Stimulated activated CD4-positive, alpha-beta T cell treated with anti-CD3 and anti-CD28 coated beads, Interleukin-1b, Interleukin-23, amount 100 ng/mL, for 1 hour (primary cell): ENCODE measurements around the gene ROR1.
"Not testable (repeated sequence)": the region's sequence is repeated elsewhere in the genome, so short reads cannot be mapped to it uniquely, and the experiment has no call there.

Experiments
- DNase-seq, 2 donors: peaks; one replicate each; pipeline ENCODE4 v3.0.0-alpha.2; 2020; ENCODE audit warnings: low read depth in 2 of 2

The ROR1 gene

DNA sequence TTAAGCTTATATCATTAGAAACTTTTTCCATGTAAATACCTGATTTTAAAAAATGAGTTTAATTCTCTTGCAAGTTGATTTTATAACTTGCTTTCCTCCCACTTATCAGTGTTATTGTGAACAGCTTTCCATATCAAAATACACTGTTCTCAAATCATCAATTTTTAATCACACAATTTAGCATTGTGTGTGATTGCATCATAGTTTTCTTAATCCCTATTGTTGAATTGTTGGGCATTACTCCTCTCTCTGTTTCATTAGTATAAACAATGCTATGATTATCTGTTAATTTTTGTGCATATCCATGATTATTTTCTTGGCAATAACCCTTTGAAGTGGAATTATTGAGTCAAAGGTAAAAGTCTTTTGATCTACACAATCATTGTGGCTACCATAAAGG lies 48.7 kb downstream of the ROR1 start:
- DNase-seq = no peak

DNA sequence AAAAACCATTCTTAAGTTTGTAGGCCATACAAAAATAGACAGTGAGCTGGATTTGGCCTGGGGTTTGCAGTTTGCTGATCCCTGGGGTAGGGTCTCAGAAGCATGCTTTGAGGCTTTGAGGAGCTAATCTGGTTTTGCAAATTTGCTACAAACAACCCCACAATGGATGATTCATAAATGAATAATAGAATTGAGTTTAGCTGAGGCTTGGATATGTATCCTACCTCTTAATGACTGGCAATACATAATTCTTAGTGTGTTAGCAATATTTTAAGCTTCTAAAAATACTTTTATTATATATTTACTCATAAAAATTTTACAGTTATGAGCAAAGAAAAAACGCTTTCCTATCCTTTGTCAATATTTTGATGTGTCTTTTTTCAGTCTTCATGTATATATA lies 50.6 kb downstream of the ROR1 start:
- no peak for DNase-seq

DNA sequence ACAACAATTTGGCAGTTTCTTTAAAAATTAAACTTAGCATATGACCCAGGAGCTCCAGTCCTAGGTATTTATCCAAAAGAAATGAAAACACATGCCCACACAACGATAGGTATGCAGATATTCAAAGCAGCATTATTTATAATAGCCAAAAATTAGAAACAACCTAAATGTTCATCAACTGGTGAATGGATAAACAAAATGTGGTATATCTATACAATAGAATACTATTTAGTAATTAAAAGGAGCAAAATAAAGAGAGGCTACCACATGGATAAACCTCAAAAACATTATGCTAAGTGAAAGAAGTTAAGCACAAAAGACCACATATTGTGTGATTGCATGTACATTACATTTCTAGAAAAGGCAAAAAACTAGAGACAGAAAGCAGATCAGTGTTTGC lies 51.3 kb downstream of the ROR1 start:
- DNase-seq = no peak

DNA sequence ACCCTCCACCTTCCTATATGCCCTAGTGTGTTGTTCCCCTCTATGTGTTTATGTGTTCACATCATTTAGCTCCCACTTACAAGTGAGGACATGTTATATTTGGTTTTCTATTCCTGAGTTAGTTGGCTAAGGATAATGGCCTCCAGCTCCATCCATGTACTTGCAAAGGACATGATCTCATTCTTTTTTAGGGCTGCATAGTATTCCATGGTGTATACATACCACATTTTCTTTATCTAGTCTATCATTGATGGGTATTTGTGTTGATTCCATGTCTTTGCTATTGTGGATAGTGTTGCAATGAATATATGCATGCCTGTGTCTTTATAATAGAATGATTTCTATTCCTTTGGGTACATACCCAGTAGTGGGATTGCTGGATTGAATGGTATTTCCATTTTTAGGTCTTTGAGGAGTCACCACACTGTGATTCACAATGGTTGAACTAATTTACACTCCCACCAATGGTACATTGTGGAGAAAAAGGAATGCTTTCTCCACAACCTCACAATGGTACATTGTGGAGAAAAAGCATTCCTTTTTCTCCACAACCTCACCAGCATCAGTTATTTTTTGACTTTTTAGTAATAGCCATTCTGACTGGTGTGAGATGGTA lies 52.5 kb downstream of the ROR1 start:
- not testable (repeated sequence) for DNase-seq

DNA sequence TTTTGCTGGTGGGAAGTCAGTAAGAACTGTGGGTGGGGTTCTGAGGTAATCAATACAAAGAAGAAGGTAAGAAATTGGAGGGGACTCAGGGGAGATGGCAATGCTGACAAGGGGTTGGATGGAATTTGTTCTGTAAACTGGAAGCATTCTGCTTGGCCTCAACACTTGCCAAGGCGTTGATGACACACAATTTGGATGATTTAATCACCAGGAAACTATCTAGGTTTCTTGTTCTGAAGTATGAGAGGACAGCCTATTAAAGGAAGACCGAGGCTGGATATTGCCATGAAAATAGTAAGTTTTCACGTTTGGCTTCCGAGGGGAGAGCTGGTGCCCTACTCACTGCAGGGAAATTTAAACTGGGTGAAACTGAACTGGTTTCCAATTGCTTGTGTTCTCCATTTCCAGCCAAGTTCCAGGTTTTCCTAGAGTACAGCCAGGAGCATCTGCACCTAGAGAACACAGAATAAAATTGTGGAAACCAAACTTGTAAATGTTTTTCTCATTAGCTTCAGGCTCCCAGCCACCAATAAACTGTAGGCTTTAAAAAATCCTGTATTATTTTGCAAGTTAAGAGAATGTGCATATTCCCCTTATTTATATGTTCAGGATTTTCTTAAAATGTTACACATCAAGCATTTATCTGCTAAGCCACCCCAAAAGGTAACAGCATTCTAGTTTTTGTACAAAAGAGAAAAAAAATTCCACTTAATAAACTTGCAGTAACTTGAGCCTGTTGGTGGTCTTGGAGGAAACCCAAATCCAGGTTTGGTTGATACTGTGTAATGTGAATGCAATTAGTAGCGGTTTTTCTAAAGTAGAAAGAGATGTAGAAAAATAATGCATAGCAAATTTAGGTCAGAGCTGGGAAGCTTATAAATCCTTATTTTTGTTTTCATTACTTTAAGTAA lies 53.8 kb downstream of the ROR1 start:
- no peak for DNase-seq

DNA sequence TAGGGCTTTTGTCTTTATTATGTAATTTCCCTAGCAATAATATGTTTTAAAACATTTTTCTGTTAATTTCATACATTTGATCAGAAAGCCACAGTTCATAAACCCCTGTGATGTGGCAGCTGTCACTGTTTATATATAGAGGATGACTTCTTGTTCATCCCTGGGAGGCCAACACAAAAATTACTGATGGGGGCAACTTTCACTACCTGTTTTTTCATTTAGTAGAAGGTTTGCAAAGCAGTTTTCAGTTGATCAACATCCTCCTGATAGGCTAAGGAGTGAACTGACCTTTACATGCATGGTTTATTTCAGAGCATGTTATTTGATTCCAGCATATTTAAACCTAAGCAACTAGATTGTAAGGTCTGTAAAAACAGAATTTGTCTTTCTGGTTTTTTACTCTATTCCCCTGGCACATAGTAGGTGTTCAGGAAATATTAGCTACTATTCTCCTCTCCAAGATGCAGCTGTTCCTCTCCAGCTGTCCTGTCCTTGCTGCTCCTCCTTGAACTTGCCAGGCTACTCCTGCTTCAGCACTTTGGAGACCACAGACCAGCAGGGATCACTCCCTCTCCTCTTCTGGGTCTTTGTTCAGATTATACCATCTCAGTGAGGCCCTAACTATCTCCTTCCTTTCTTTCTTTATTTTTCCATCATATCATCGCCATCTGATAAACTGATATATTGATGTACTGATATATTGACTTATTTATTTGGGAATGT lies 54.7 kb downstream of the ROR1 start:
- no peak for DNase-seq

DNA sequence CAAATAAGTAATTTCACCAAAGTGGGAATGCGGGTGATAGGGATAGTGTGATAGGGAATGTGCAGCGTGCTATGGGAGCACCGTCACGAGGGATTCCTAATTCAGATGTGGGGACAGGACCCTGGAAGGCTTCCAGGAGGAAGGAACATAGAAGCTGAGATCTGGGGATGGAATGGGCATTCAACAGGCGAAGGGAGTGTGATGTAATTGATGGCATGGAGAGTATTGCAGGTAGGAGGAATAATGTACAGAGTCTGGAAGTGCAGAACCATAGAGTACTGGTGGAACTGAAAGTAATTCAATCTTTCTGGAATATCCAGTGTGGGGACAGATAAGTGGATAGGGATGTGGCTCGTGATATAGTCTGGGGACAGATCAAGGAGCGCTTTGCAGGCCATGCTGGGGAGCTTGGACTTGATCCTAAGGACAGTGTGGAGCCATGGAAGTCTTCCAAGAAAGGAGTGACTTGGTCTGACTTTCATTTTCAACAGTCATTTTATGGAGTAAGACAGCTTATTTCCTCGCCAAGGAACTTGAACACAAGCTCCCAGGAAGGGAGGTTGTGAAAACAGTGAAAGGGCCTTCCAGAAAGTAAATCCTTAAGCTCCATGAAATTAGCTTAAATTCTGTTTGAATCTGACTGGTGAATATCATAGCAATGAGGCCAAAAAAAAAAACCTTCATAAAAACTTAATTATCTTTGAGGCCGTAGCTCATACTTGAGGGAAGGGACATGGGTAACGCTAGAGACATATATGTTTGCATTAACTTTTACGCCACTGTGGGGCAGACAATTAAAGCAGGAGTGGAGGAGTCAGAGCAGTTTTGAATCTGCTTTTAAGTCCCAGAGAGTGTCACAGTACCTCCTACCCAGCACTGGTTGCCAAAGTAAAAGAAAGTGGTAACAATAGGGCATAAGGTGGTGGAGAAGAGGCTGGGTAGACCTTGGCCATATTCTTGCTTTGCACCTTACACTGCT lies 55.8 kb downstream of the ROR1 start:
- no peak for DNase-seq

DNA sequence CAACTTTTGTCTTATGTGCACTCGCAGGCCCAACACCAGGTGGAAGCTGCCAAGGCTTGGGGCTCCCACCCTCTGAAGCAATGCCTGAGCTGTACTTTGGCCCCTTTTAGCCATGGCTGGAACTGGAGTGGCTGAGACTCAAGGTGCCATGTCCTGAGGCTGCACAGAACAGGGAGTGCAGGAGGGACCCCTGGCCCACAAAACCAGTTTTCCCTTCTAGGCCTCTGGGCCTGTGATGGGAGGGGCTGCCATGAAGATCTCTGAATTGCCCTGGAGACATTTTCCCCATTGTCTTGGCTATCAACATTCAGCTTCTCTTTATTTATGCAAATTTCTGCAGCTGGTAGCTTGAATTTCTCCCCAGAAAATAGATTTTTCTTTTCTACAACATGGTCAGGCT lies 57.6 kb downstream of the ROR1 start:
- no peak for DNase-seq

DNA sequence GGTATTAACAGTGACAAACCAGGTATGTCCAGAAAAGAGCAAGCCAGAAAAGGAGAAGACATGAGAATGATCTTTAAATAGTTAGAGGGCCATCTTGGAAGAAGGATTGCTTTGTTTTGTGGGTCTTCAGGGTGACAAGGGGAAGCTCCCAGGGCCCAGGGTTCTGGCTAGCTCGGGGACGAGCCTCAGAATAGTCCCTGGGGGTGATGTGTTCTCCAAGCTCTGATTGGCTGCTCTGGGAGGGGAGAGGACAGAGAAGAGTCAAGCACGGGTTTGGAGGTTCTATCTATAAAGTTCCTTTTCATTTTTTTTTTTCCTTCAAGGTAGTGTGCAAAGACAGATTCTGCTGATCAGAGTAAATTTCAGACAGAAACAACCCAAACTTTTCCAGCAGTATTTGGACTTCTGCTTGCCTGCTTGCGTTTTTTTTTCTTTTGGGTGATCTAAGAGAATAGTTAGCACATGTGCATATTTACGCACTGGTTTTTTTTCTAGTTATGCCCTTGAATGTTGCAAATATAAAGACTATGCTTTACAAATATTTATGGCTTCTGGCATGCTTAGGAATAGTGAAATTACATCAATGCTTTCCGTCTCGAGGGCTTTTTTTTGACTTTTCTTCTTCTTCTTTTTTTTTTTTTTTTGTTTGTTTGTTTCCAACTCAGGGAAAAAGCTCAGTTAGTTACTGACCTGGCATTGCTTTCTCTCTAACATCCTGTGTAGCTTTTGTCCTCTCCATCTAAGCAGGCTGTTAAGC lies 59.7 kb downstream of the ROR1 start:
- DNase-seq = no peak

DNA sequence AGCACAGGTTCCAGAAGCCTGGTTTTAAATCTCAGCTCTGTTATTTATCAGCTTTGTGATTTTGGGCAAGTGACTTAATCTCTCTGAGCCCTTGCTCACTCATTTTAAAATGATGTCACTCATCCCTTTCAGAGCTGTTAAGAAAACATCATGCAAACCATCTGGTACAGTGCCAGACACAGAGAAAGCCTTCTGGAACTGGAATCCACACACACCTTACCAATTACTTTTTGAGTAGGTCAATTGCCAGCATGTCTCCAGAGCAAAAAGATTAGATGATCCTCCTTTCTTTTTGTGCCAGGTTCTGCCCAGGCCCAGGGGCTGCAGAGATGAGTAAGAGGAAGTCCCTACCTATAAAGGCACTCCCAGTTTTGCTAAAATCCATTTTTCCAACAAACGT lies 61.3 kb downstream of the ROR1 start:
- DNase-seq = no peak

DNA sequence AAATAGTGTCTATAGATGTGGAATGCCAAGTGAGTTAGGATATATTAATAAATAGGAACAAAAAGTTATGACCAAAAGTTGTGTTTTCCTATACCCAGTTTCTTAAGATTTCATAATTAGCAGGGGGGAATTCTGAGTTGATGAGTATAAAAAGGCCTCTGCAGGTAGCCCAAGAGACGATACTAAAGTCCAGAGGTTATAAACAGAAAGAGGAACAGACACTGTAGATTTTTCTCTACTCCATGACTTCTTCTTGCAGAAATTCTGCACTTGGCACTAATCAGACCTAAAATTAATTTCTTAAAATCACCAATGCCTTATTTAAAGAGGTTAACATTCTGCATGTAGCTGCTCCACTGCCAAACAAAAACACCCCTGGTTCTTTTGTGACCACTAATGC lies 62.6 kb downstream of the ROR1 start:
- DNase-seq = no peak

DNA sequence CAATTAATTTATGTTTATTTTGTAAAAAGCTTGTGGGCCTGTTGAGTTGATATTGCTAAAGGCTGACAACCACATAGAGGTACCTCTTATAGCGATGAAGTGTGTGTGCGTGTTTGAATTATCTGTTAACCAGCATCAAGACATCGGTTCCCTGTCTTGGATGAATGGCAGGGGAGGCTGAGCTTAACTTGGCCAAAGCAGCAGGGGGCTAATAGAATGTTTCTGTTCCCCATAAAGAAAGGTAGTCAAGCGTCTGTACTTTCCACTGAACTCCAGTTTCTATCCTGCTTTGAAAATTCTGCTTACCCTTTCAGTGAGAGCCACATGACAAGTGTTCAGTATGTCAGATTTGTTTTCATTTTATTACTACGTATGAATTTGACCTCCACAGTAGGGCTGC lies 63.0 kb downstream of the ROR1 start:
- no peak for DNase-seq

DNA sequence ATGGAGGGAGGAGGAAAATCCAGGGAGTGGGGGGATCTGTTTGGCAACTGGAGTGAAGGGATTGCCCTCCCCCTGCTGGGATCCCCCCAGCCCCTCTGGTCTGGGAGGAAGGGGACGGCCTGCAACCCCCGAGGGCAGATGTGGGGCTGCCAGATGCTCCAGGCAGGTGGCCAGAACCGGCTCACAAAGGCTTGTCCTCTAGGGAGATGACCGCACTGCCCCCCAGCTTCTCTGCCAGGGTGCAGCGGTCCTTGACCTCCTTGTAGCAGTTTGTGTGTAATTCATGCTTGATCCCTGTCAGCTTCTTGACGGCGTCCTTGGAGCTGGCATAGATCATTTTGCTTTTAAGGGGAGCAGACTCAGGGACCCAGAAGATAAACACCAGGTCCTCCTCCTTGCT lies 69.2 kb downstream of the ROR1 start:
- no peak for DNase-seq

DNA sequence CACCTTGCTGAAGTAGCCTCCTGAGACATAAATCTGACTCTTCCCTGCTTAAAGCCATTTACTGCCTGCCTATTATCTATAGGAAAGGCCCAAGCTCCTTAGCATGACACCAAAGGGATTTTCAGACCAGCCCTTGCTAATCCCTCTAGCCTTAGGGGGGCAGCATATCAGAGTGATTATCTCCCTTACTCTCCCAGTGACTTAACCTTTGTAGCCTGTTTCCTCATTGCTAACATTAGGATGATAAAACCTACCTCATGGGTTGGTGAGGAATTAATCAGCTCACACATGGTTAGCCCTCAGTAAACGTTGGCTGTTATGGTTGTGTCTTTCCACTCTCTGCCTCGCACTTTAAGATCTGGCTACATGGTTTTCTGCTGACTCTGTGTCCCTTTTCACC lies 70.1 kb downstream of the ROR1 start:
- DNase-seq = no peak

DNA sequence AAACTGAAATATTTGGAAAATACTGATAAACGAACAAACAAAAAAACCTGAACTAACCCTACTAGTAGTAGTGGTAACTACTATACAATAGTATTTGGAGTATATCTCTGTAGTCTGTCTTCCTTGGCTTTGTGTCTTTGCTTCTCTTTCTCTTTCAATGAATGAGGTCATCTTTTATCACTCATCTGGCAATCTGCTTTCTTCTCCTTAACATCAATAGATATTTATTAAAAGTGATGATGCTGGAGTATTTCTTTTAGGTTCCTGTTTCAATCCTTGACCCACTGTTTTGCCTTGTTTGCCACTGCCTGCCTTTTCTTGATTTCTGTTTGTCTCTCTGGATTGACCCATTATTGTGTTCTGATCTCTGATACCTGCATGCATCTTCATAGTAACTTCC lies 71.5 kb downstream of the ROR1 start:
- no peak for DNase-seq

DNA sequence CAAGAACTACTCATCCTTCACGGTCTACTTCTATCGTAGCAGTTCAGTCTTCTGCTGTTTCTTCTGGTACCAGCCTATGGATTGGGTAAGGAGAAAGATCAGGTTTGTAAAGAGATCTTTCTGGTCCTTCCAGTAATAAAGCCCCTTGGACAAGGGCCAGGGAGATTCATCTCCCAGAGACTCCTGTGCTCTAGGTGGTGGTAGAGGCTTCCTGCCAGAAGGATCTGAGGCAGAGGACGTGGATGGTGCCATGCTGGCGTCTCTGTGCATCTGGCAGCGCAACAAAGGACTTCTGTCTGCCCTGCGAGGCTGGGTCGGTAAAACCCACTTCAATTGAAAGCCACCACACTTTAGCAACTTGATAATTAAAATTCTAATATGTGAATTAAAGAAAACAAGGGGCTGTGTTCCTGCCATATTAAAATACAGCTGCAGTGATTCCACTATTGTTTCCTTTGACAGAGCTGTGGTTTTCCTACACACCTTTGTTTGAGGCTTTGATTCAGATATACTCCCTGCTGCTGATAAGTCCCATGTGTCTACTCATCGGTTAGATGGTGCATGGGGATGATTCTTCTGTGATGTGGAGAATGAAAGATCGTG lies 73.6 kb downstream of the ROR1 start:
- DNase-seq = no peak

DNA sequence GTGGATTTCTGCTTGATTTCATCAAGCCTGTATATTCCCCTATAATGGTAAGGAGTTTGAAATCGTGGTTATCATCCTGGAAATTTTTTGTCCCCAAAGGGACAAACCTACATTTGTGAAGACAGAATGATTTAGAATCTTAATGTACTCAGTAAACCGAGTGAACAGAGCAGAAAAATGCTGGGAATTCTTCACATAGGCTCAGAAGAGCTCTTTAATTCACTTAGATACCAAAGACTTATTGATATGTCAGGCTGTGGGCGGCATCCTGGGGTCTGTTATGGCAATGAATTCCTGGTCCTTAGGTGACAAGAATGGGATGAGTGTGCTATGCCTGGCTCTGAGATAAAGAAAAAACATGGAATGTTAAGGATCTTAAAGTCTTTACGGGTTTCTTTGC lies 74.9 kb downstream of the ROR1 start:
- no peak for DNase-seq

DNA sequence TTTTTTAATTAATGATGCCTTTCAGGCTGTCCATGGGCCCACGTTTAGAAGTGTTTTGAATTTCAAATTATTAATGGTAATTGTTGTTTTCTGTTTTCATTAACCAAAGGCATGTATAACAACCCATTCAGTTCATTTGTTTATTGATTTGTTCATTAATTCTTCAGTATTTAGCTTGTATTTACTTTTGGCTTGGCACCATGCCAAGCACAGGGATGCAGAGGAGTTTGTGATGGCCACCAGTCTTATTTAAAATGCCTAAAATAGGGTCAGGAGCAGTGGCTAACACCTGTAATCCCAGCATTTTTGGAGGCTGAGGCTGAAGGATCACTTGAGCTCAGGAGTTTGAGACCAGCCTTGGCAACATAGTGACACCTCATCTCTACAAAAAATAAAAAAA lies 75.3 kb downstream of the ROR1 start:
- no peak for DNase-seq

DNA sequence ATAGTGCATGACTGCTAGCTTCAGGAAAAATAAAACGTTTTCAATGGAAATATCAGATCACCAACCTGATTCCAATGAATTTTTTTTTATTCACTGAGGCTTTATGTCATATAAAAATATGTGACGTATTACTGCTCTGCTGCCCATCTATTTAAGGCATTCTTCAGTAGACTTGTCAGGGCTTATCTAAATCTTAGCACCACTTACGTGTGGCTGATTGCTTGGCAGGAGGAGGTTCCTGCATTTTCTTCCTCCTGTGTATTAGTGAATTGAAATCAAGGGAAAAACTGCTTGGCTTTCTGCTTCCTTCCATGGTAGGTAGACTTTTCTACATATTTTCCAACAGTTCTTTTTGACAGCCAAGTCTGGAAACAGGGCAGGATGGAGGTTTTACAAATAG lies 80.3 kb downstream of the ROR1 start:
- DNase-seq = no peak

DNA sequence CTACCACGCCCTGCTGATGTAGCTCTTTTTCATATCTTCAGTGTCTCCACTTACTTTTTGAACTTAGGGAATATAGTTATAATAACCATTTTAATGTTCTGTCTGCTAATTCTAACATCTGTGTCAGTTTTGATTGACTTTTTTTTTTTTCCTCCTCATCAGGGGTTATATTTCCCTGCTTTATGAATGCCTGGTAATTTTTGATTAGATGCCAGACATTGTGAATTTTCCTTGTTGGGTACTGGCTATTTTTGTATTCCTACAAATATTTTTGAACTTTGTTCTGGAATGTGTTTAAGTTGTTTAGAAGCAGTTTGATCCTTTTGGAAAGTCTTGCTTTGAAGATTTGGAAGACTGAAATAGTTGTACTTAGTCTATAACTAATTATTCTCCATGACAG lies 82.1 kb downstream of the ROR1 start:
- no peak for DNase-seq

DNA sequence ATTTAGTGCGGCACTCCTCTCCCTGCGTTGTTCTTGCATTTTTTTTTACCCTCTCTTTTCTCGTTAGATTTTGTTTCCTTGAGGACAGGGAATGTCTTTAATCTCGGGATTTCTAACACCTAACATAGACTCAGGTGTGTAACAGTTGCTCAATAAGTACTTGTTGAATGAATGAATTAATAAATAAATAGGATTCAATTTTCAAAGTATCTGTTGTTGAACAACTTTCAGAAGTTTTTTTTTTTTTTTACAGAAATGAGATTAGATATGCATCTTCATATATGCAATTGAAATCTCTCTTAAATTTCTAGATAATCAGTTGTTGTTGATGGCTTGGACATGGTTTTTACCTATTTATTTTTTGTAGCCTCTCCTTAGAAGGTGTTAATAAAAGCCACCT lies 83.1 kb downstream of the ROR1 start:
- DNase-seq = no peak
